GM19193 (cell line): ENCODE data around the gene FDPS.

Experiments
- POLR2A ChIP-seq: IDR thresholded peaks from 4 replicates; pipeline ENCODE4 v1.6.1; 2011; ENCODE audit not compliant: insufficient read depth, insufficient read length; ENCODE audit errors: extremely low read depth

Gene FDPS

DNA sequence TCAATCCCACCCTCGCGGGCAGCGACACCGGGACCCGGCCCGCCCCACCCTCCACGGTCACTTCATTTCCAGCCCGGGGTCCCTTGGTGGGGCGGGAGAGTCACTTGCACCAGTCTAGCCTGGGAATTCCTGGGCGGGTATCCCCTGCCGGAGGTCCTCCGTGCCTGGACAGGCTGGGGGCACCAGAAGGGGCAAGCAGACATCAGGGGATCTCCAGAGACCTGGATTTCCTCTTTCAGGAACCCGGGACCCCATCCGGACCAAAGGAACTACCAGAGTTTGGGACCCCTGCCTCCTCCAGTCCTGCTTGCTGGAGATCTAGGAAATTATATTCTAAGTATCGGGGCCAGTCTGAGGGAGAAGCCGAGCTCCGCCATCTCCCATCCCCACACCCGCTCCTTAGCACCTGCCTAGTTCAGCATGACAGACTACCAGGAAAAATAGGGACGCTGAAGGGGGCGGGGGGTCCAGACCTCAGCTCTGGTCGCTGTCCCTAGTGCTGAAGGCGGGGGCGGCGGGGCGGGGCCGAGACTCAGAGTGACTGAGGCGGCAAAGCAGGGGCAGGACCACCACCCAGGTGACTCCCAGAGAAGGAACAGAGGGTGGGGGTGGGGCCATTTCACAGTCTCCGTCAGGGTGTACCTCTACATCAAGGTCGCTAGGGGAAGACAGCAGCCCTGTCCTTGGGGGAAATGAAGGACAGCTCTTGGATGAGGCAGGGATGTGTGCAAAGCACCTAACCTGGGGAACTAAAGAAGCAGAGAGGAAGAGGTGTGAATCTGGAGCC is 30.6 kb upstream of the FDPS start:
- TF ChIP-seq POLR2A, result no peak

- TF ChIP-seq POLR2A, result no peak
Observed at GRCh38 chr1:155278689-155279160, 29.9 kb upstream of the FDPS start.

GRCh38 chr1:155279268-155279667 is 29.4 kb upstream of the FDPS start:
- TF ChIP-seq POLR2A, result no peak

DNA sequence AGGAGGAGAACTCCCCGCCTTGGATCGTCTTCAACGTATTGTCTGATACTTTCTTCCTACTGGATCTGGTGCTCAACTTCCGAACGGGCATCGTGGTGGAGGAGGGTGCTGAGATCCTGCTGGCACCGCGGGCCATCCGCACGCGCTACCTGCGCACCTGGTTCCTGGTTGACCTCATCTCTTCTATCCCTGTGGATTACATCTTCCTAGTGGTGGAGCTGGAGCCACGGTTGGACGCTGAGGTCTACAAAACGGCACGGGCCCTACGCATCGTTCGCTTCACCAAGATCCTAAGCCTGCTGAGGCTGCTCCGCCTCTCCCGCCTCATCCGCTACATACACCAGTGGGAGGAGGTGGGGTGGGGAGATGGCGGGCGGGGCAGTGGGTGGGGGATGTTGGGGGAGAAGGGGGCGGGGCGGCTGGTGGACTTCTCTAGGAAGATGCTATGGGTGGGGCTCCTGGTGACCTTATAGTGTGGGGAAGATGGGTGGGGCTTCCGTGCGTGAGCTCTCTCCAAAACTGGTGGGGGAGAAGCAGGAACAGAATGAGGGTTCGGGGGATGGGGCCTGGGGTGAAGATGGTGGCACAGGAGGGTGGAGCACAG is 26.1 kb upstream of the FDPS start:
- TF ChIP-seq POLR2A, result no peak

GRCh38 chr1:155284476-155284875 is 24.2 kb upstream of the FDPS start:
- no peak for TF ChIP-seq POLR2A

- TF ChIP-seq POLR2A, result no peak
Observed at GRCh38 chr1:155285063-155285462, 23.6 kb upstream of the FDPS start.

DNA sequence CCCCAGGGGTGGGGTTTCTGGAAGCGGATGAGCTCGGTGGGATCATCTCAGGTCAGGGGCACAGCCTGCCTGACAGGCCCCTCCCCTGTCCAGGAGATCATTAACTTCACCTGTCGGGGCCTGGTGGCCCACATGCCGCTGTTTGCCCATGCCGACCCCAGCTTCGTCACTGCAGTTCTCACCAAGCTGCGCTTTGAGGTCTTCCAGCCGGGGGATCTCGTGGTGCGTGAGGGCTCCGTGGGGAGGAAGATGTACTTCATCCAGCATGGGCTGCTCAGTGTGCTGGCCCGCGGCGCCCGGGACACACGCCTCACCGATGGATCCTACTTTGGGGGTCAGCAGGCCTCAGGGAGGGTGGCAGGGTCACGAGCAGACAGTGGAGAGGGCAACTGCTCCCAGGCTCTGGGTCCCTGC is 23.0 kb upstream of the FDPS start:
- no peak for TF ChIP-seq POLR2A

- no peak for TF ChIP-seq POLR2A
Observed at GRCh38 chr1:155286544-155286943, 22.1 kb upstream of the FDPS start.

GRCh38 chr1:155287987-155288543 is 20.6 kb upstream of the FDPS start:
- no peak for TF ChIP-seq POLR2A

GRCh38 chr1:155293086-155293749 is 15.4 kb upstream of the FDPS start:
- no peak for TF ChIP-seq POLR2A

DNA sequence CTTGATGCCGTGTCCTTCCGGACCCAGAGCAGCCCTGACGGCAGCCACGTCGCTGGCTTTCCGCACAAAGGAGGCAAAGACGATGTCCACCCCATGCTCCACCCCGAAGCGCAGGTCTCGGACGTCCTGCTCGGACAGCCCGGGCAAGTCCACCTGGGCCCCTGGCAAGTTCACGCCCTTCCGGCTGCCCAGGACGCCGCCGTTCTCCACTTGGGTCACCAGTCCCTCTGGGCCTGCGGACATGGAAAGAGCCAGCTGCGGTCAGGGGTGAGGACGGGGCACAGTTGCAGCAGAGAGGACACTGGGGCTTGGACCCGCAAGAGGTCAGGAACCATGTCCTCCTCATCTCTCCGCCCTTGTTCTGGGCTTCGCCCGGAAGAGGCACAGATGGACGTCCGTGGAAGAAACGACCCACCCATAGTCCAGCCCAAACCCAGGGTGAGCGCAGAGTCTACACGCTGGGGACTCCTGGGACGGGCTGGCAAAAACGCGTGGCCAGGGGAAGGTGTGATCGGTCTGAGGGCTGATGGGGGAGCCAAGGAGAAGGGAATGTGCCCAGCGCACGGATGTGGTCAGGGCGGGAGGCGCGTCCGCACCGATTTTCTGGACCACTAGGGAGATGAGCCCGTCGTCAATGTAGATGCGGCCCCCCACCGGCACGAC is 14.0 kb upstream of the FDPS start:
- no peak for TF ChIP-seq POLR2A

DNA sequence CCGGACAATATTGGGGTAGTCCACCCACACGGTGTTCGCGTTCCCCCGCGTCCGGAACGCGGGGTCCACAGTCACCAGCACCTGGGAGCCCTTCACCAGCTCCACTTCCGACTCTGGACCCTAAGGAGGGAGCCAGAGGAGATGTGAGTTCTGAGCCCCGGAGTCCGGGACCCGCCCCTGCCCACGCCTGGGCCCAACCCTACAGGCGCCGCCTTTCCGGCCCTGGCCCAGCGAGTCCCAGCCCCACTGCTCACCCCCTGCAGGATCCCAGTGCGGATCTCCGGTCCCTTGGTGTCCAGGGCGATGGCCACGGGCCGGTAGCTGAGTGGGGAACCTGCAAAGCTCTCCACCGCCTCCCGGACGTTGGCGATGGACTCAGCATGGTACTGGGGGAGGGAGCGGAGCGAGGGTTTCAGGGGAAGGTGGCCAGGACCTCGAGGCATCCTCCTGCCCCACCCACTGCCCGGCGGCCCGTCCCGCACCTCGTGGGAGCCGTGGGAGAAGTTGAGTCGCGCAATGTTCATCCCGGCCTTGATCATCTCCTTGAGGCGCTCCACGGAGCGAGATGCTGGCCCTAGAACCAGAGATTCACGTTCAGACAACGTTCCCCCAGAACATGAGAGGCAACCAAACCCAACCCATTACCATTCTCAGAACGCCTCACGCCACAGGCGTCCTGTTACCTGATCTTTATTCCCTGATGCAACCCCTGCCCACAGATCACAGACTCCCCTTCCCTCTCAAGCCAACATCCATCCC is 13.3 kb upstream of the FDPS start:
- TF ChIP-seq POLR2A, result no peak

GRCh38 chr1:155295942-155296267 is 12.8 kb upstream of the FDPS start:
- no peak for TF ChIP-seq POLR2A

GRCh38 chr1:155296661-155297060 is 12.0 kb upstream of the FDPS start:
- no peak for TF ChIP-seq POLR2A

GRCh38 chr1:155297384-155297783 is 11.3 kb upstream of the FDPS start:
- TF ChIP-seq POLR2A, result no peak

DNA sequence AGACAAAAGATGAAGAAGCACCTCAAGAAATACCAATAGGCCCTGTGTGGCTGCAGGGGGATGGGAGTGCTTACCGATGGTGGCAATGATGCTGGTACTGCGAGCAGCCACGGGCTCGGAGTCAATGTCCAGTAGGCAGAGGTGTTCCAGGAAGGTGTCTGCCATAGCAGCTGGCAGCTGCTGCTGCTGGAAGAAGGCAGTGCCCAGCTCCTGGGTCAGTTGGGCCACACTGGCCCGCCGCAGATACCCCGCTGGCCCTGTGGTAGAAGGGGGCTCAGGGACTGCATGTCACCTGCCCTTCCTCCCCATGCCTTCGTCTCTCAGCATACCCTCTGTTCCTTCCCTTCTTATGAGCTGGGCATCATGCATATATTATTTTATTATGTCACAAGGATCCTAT is 8.6 kb upstream of the FDPS start:
- TF ChIP-seq POLR2A, result no peak
